ENCODE results near the gene HAT1.

HAT1 gene

GRCh38 chr2:171878481-171878993 lies 43.7 kb upstream of the HAT1 start:
- Histone ChIP-seq H3K79me2 (ENCODE audit: insufficient read depth, low read length) (peaks cover 56% of the 10 kb centered on the region), H3K27me3 (ENCODE audit: insufficient read depth, low read length, poor library complexity) (no peaks in the 10 kb centered on the region), H3K27ac (ENCODE audit: low read length) (no peak overlapping the region), H3K9ac (ENCODE audit: low read depth, low read length) (no peak overlapping the region), H3K36me3 (ENCODE audit: insufficient read depth, low read length) (peaks cover 13% of the 10 kb centered on the region), H3K4me2 (ENCODE audit: insufficient read depth, low read length) (no peak overlapping the region), H4K20me1 (ENCODE audit: insufficient read depth, low read length) (no peaks in the 10 kb centered on the region; the same call in 1 of the 2 replicates), H3K4me3 (ENCODE audit: low read depth in 1 of 2, low read length in 2 of 2) (no peak overlapping the region), H2AFZ (ENCODE audit: low read depth, low read length) (no peak overlapping the region), H3K9me3 (ENCODE audit: insufficient read depth, low read length, severe bottlenecking) (no peaks in the 10 kb centered on the region), H3K4me1 (ENCODE audit: insufficient read depth, low read length) (no peaks in the 10 kb centered on the region)
- TF ChIP-seq CTCF (IDR thresholded peaks at IDR 0.05; ENCODE audit: borderline replicate concordance, extremely low read depth, low read length, poor library complexity, severe bottlenecking) = no peak
- TF ChIP-seq EZH2 (IDR thresholded peaks at IDR 0.05; ENCODE audit: borderline replicate concordance, low read depth, low read length, severe bottlenecking) = no peak
- no peak for DNase-seq
- ATAC-seq (ENCODE audit: insufficient read depth, low read depth) = no peak

GRCh38 chr2:171879865-171880264 lies 42.4 kb upstream of the HAT1 start:
- no peaks in the 10 kb centered on the region for H3K9me3 ChIP-seq (ENCODE audit: insufficient read depth, low read length, severe bottlenecking)
- no peak overlapping the region for H2AFZ ChIP-seq (ENCODE audit: low read depth, low read length)
- DNase-seq (no peak), ATAC-seq (ENCODE audit: insufficient read depth, low read depth) (no peak)
- H3K36me3 ChIP-seq (ENCODE audit: insufficient read depth, low read length) = peaks cover 6% of the 10 kb centered on the region
- no peaks in the 10 kb centered on the region; the same call in 1 of the 2 replicates for H4K20me1 ChIP-seq (ENCODE audit: insufficient read depth, low read length)
- H3K4me1 ChIP-seq (ENCODE audit: insufficient read depth, low read length) = no peaks in the 10 kb centered on the region
- no peak overlapping the region for H3K9ac ChIP-seq (ENCODE audit: low read depth, low read length)
- H3K4me3 ChIP-seq (ENCODE audit: low read depth in 1 of 2, low read length in 2 of 2) = no peak overlapping the region
- no peak for TF ChIP-seq CTCF (IDR thresholded peaks at IDR 0.05; ENCODE audit: borderline replicate concordance, extremely low read depth, low read length, poor library complexity, severe bottlenecking)
- no peak for TF ChIP-seq EZH2 (IDR thresholded peaks at IDR 0.05; ENCODE audit: borderline replicate concordance, low read depth, low read length, severe bottlenecking)
- no peak overlapping the region for H3K27ac ChIP-seq (ENCODE audit: low read length)
- no peak overlapping the region for H3K4me2 ChIP-seq (ENCODE audit: insufficient read depth, low read length)
- no peaks in the 10 kb centered on the region for H3K27me3 ChIP-seq (ENCODE audit: insufficient read depth, low read length, poor library complexity)
- peaks cover 49% of the 10 kb centered on the region for H3K79me2 ChIP-seq (ENCODE audit: insufficient read depth, low read length)

- no peaks in the 10 kb centered on the region for H3K36me3 ChIP-seq (ENCODE audit: insufficient read depth, low read length)
- H3K4me3 ChIP-seq (ENCODE audit: low read depth in 1 of 2, low read length in 2 of 2) = no peak overlapping the region
- no peak for ATAC-seq (ENCODE audit: insufficient read depth, low read depth)
- no peaks in the 10 kb centered on the region for H3K4me1 ChIP-seq (ENCODE audit: insufficient read depth, low read length)
- H3K27ac ChIP-seq (ENCODE audit: low read length) = no peak overlapping the region
- H2AFZ ChIP-seq (ENCODE audit: low read depth, low read length) = no peak overlapping the region
- no peak overlapping the region for H3K4me2 ChIP-seq (ENCODE audit: insufficient read depth, low read length)
- H3K79me2 ChIP-seq (ENCODE audit: insufficient read depth, low read length) = peaks cover 43% of the 10 kb centered on the region
- TF ChIP-seq EZH2 (IDR thresholded peaks at IDR 0.05; ENCODE audit: borderline replicate concordance, low read depth, low read length, severe bottlenecking) = no peak
- no peak for TF ChIP-seq CTCF (IDR thresholded peaks at IDR 0.05; ENCODE audit: borderline replicate concordance, extremely low read depth, low read length, poor library complexity, severe bottlenecking)
- H3K27me3 ChIP-seq (ENCODE audit: insufficient read depth, low read length, poor library complexity) = no peaks in the 10 kb centered on the region
- no peaks in the 10 kb centered on the region; the same call in 1 of the 2 replicates for H4K20me1 ChIP-seq (ENCODE audit: insufficient read depth, low read length)
- H3K9me3 ChIP-seq (ENCODE audit: insufficient read depth, low read length, severe bottlenecking) = no peaks in the 10 kb centered on the region
- no peak overlapping the region for H3K9ac ChIP-seq (ENCODE audit: low read depth, low read length)
- DNase-seq = no peak
Observed at GRCh38 chr2:171880774-171881173, 41.5 kb upstream of the HAT1 start.
